Activated naive CD8-positive, alpha-beta T cell treated with anti-CD3 and anti-CD28 coated beads, Interleukin-2, amount 50 U/mL, for 24 hours (primary cell): ENCODE measurements around the gene AMH.

Experiments used
- ATAC-seq: fragments of 150-1000 bp; cut with Tn5 transposase; one replicate; pipeline ENCODE4 v1.10.0; 2021
- DNase-seq: peaks from one replicate; pipeline ENCODE4 v3.0.0; 2021
- H3K27ac Mint-ChIP-seq: one replicate; pipeline ENCODE4 v1.8.0; 2021; ENCODE audit warnings: mild to moderate bottlenecking, mixed read lengths
- H3K27me3 Mint-ChIP-seq: one replicate; pipeline ENCODE4 v1.8.0; 2021; ENCODE audit warnings: mixed read lengths
- H3K36me3 Mint-ChIP-seq: one replicate; pipeline ENCODE4 v1.8.0; 2021; ENCODE audit warnings: low read depth, mixed read lengths
- H3K4me1 Mint-ChIP-seq: one replicate; pipeline ENCODE4 v1.8.0; 2021; ENCODE audit warnings: mixed read lengths
- H3K4me3 Mint-ChIP-seq: one replicate; pipeline ENCODE4 v1.8.0; 2021; ENCODE audit warnings: mild to moderate bottlenecking, moderate library complexity, mixed read lengths
- H3K9me3 Mint-ChIP-seq: one replicate; pipeline ENCODE4 v1.8.0; 2021; ENCODE audit warnings: mixed read lengths

Gene AMH

DNA sequence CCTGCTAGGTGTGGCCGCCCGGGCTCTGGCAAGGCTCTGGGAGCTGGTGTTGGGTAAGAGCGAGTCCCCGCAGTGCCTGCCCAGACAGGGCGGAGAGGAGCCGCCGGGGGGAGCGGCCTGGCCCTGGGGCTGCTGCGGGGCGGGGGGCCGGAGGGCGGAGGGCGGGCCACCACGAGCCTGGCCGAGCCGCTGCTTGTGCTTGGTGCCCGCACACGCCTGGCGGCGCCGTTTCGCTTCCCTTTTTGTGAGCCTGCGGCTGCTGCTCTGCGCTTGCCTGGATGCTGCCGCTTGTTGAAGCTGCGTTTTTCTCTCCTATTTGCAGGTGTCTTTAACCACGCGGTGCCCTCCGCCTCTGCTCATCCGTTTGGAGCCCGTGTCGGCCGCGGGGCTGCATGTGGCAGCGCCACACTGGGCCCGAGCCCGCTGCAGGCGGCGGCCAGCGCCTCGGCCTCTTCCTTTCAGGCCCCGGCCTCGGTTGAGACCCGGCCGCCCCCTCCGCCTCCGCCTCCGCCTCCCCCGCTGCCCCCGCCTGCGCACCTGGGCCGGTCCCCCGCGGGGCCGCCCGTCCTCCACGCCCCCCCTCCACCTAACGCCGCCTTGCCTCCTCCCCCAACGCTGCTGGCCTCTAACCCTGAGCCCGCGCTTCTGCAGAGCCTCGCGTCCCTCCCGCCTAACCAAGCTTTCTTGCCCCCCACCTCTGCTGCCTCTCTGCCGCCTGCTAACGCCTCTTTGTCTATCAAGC lies 21.5 kb upstream of the AMH start:
- Mint-ChIP-seq H3K27ac (no peak overlapping the region), H3K9me3 (no peaks in the 10 kb centered on the region), H3K4me3 (no peak overlapping the region), H3K36me3 (peaks cover 29% of the 10 kb centered on the region), H3K27me3 (no peaks in the 10 kb centered on the region), H3K4me1 (peaks cover 9% of the 10 kb centered on the region)
- no peak for ATAC-seq
- DNase-seq, result no peak

- Mint-ChIP-seq H3K27ac (no peak overlapping the region), H3K9me3 (no peaks in the 10 kb centered on the region), H3K4me1 (peaks cover 11% of the 10 kb centered on the region)
These were observed 20.7 kb upstream of the AMH start for GRCh38 chr19:2228157-2229030.

GRCh38 chr19:2229103-2230032 lies 19.8 kb upstream of the AMH start:
- Mint-ChIP-seq H3K4me3 (no peak overlapping the region), H3K27ac (no peak overlapping the region), H3K27me3 (no peaks in the 10 kb centered on the region), H3K9me3 (no peaks in the 10 kb centered on the region), H3K36me3 (peaks cover 21% of the 10 kb centered on the region), H3K4me1 (peaks cover 10% of the 10 kb centered on the region)
- ATAC-seq (no peak), DNase-seq (no peak)

More at GRCh38 chr19:2228157-2229030, 20.7 kb upstream of the AMH start:
- Mint-ChIP-seq H3K27me3 (no peaks in the 10 kb centered on the region), H3K4me3 (no peak overlapping the region), H3K36me3 (peaks cover 29% of the 10 kb centered on the region)
- DNase-seq (no peak), ATAC-seq (no peak)

GRCh38 chr19:2230033-2230531 lies 19.0 kb upstream of the AMH start:
- ATAC-seq, result no peak
- no peaks in the 10 kb centered on the region for H3K9me3 Mint-ChIP-seq
- DNase-seq, result no peak
- H3K4me3 Mint-ChIP-seq, result peak overlapping the region; percentile 2
- no peaks in the 10 kb centered on the region for H3K27me3 Mint-ChIP-seq
- peak overlapping the region; percentile 28 for H3K27ac Mint-ChIP-seq
- peaks cover 15% of the 10 kb centered on the region for H3K4me1 Mint-ChIP-seq
- H3K36me3 Mint-ChIP-seq, result peaks cover 18% of the 10 kb centered on the region

GRCh38 chr19:2230807-2231533 lies 18.2 kb upstream of the AMH start:
- Mint-ChIP-seq H3K27ac (peak overlapping the region; percentile 28), H3K9me3 (no peaks in the 10 kb centered on the region), H3K4me1 (peaks cover 19% of the 10 kb centered on the region), H3K27me3 (no peaks in the 10 kb centered on the region), H3K4me3 (no peak overlapping the region), H3K36me3 (peaks cover 19% of the 10 kb centered on the region)
- DNase-seq, result no peak
- ATAC-seq, result no peak

DNA sequence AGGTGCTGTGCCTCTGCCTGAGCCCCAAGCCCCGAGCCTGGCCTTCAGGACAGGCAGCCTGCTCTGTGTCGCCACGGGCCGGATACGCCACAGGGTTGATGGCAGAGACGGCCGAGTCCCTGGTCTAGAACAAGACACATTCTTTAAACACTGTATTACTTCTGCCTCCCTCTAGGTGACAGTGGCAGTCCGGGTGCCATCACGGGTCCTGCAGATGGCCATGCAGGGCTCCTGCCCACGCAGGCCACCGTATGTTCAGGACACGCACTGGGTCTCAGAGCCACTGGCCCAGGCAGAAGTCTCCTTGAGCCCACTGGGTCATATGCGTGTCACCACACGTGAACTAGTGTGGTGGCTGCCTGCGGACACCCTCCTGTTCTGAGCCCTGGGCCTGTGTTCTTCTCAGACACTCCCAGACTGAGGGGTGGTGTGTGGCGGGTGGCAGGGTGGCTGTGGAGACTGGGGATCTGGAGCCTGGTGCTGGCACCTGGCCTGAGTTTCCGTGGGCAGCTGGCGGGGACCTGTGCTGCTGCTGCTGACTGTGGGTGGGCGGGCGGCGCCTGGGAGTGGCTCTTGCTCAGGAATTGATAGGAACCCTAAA lies 17.4 kb upstream of the AMH start:
- DNase-seq, result no peak
- peak overlapping the region; percentile 22 for H3K27ac Mint-ChIP-seq
- peaks cover 5% of the 10 kb centered on the region for H3K27me3 Mint-ChIP-seq
- H3K36me3 Mint-ChIP-seq, result peaks cover 25% of the 10 kb centered on the region
- peak; percentile 3 for ATAC-seq
- peaks cover 25% of the 10 kb centered on the region for H3K4me1 Mint-ChIP-seq
- H3K4me3 Mint-ChIP-seq, result no peak overlapping the region
- H3K9me3 Mint-ChIP-seq, result no peaks in the 10 kb centered on the region

- no peak for DNase-seq
- Mint-ChIP-seq H3K27me3 (peaks cover 5% of the 10 kb centered on the region), H3K4me1 (peaks cover 27% of the 10 kb centered on the region), H3K4me3 (no peak overlapping the region), H3K27ac (peak overlapping the region; percentile 70), H3K9me3 (no peaks in the 10 kb centered on the region), H3K36me3 (peaks cover 25% of the 10 kb centered on the region)
- ATAC-seq, result no peak
These were observed 16.6 kb upstream of the AMH start for GRCh38 chr19:2232286-2233151.

DNA sequence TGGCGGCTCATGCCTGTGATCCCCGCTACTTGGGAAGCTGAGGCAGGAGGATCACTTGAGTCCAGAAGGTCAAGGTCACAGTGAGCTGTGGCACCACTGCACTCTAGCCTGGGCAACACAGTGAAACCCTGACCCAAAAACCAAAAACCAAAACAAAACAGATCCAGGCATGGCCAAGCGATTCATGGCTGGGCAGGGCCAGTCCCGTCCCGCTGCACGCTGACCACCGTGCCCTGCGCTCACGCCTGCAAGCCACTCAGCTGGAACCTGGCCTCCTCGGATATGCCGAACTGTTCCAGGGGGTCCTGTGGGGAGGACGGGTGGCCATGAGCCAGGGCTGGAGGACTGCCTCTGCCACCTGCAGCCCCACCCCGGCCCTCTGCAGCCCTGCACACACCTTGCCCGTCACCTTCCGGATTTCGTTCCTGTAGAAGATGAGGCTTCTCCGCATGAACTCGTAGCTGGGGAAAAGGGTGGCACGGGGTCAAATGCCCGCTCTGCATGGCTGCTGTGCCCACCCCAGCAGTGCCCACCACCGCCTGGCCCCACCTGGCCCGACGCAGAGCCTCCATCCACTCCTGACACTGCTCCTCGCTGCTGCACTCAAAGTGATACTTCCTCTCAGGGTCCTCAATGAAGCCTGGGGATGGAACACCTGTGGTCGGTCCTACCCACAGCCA lies 15.4 kb upstream of the AMH start:
- H3K4me1 Mint-ChIP-seq, result peaks cover 39% of the 10 kb centered on the region
- peak overlapping the region; percentile 85 for H3K4me3 Mint-ChIP-seq
- H3K27me3 Mint-ChIP-seq, result peaks cover 5% of the 10 kb centered on the region
- H3K9me3 Mint-ChIP-seq, result no peaks in the 10 kb centered on the region
- ATAC-seq, result no peak
- peak overlapping the region; percentile 62 for H3K27ac Mint-ChIP-seq
- H3K36me3 Mint-ChIP-seq, result peaks cover 35% of the 10 kb centered on the region
- no peak for DNase-seq

GRCh38 chr19:2234996-2235380 lies 14.1 kb upstream of the AMH start:
- H3K9me3 Mint-ChIP-seq, result no peaks in the 10 kb centered on the region
- peaks cover 50% of the 10 kb centered on the region for H3K4me1 Mint-ChIP-seq
- peaks cover 5% of the 10 kb centered on the region for H3K27me3 Mint-ChIP-seq
- H3K27ac Mint-ChIP-seq, result peak overlapping the region; percentile 91
- no peak for DNase-seq
- peak overlapping the region; percentile 85 for H3K4me3 Mint-ChIP-seq
- ATAC-seq, result no peak
- peaks cover 39% of the 10 kb centered on the region for H3K36me3 Mint-ChIP-seq

- H3K4me1 Mint-ChIP-seq, result peaks cover 54% of the 10 kb centered on the region
- peaks cover 44% of the 10 kb centered on the region for H3K36me3 Mint-ChIP-seq
- peaks cover 5% of the 10 kb centered on the region for H3K27me3 Mint-ChIP-seq
- H3K9me3 Mint-ChIP-seq, result no peaks in the 10 kb centered on the region
- H3K27ac Mint-ChIP-seq, result peak overlapping the region; percentile 91
- peak; percentile 1 for ATAC-seq
- DNase-seq, result peak; percentile 41
- H3K4me3 Mint-ChIP-seq, result peak overlapping the region; percentile 85
These were observed 13.6 kb upstream of the AMH start for GRCh38 chr19:2235381-2236063.

- peaks cover 48% of the 10 kb centered on the region for H3K36me3 Mint-ChIP-seq
- peaks cover 5% of the 10 kb centered on the region for H3K27me3 Mint-ChIP-seq
- peaks cover 59% of the 10 kb centered on the region for H3K4me1 Mint-ChIP-seq
- no peak for DNase-seq
- H3K9me3 Mint-ChIP-seq, result no peaks in the 10 kb centered on the region
- H3K27ac Mint-ChIP-seq, result peak overlapping the region; percentile 98
- H3K4me3 Mint-ChIP-seq, result peak overlapping the region; percentile 85
- ATAC-seq, result no peak
These were observed 13.1 kb upstream of the AMH start for GRCh38 chr19:2236064-2236313.
